ENCODE measurements around the gene IGFBP4. TPM values are rescaled to one million over a fixed set of nuclear protein-coding genes. Genes with fewer than 3 reads are reported as not detected.
A peak's percentile ranks its signal among the peaks of the same experiment; 100 is the strongest.
"Not testable (repeated sequence)": the region's sequence is repeated elsewhere in the genome, so short reads cannot be mapped to it uniquely, and the experiment has no call there.

IGFBP4 gene
- total RNA-seq (111 TPM), polyA plus RNA-seq (488 TPM)

GRCh38 chr17:40443196-40443987 is at the start of gene IGFBP4:
Gene IGFBP4 (plus strand): TSS chr17:40443450. CDS start chr17:40443736, 286 bp downstream.
- Histone ChIP-seq H3K36me3 (ENCODE audit: insufficient read depth) (no peaks in the 10 kb centered on the region), H3K4me1 (ENCODE audit: insufficient read depth) (no peaks in the 10 kb centered on the region), H3K27ac (ENCODE audit: low read depth) (peak within 1 kb of the TSS; percentile 83), H3K4me3 (ENCODE audit: low read depth, low read length) (peak within 1 kb of the TSS; percentile 61)
- WGBS = under 1% methylated on average over 97 of the region's 98 CpGs
- no peak for DNase-seq (ENCODE audit: extremely low spot score)

GRCh38 chr17:40399185-40399584 is 44.1 kb upstream of the IGFBP4 start:
- 50% methylated on average over 4 of the region's 4 CpGs for WGBS
- H3K36me3 ChIP-seq (ENCODE audit: insufficient read depth) = no peaks in the 10 kb centered on the region
- peak; percentile 28 for DNase-seq (ENCODE audit: extremely low spot score)
- no peak overlapping the region for H3K27ac ChIP-seq (ENCODE audit: low read depth)
- no peak overlapping the region for H3K4me3 ChIP-seq (ENCODE audit: low read depth, low read length)
- H3K4me1 ChIP-seq (ENCODE audit: insufficient read depth) = no peaks in the 10 kb centered on the region

GRCh38 chr17:40402668-40403067 is 40.6 kb upstream of the IGFBP4 start:
- 97% methylated on average over 1 of the region's 1 CpG for WGBS
- H3K36me3 ChIP-seq (ENCODE audit: insufficient read depth) = no peaks in the 10 kb centered on the region
- H3K4me3 ChIP-seq (ENCODE audit: low read depth, low read length) = no peak overlapping the region
- DNase-seq (ENCODE audit: extremely low spot score) = no peak
- H3K27ac ChIP-seq (ENCODE audit: low read depth) = no peak overlapping the region
- H3K4me1 ChIP-seq (ENCODE audit: insufficient read depth) = no peaks in the 10 kb centered on the region

GRCh38 chr17:40404003-40404402 is 39.2 kb upstream of the IGFBP4 start:
- DNase-seq (ENCODE audit: extremely low spot score) = no peak
- WGBS = 69% methylated on average over 3 of the region's 3 CpGs
- no peak overlapping the region for H3K4me3 ChIP-seq (ENCODE audit: low read depth, low read length)
- H3K4me1 ChIP-seq (ENCODE audit: insufficient read depth) = no peaks in the 10 kb centered on the region
- H3K36me3 ChIP-seq (ENCODE audit: insufficient read depth) = no peaks in the 10 kb centered on the region
- no peak overlapping the region for H3K27ac ChIP-seq (ENCODE audit: low read depth)

GRCh38 chr17:40407460-40407859 is 35.8 kb upstream of the IGFBP4 start:
- no peak overlapping the region for H3K4me3 ChIP-seq (ENCODE audit: low read depth, low read length)
- no peak overlapping the region for H3K27ac ChIP-seq (ENCODE audit: low read depth)
- no peak for DNase-seq (ENCODE audit: extremely low spot score)
- 97% methylated on average over 3 of the region's 3 CpGs for WGBS
- no peaks in the 10 kb centered on the region for H3K36me3 ChIP-seq (ENCODE audit: insufficient read depth)
- no peaks in the 10 kb centered on the region for H3K4me1 ChIP-seq (ENCODE audit: insufficient read depth)

- not testable (repeated sequence) for H3K4me1 ChIP-seq (ENCODE audit: insufficient read depth); DNase-seq (ENCODE audit: extremely low spot score)
- 94% methylated on average over 4 of the region's 4 CpGs for WGBS
Measured at GRCh38 chr17:40409540-40409939, 33.7 kb upstream of the IGFBP4 start.

GRCh38 chr17:40410082-40410481 is 33.2 kb upstream of the IGFBP4 start:
- Histone ChIP-seq H3K27ac (ENCODE audit: low read depth) (no peak overlapping the region), H3K36me3 (ENCODE audit: insufficient read depth) (no peaks in the 10 kb centered on the region), H3K4me3 (ENCODE audit: low read depth, low read length) (no peak overlapping the region), H3K4me1 (ENCODE audit: insufficient read depth) (no peaks in the 10 kb centered on the region)
- 96% methylated on average over 1 of the region's 1 CpG for WGBS
- DNase-seq (ENCODE audit: extremely low spot score) = no peak

More at GRCh38 chr17:40409540-40409939, 33.7 kb upstream of the IGFBP4 start:
- not testable (repeated sequence) for H3K27ac ChIP-seq (ENCODE audit: low read depth); H3K4me3 ChIP-seq (ENCODE audit: low read depth, low read length); H3K36me3 ChIP-seq (ENCODE audit: insufficient read depth)

GRCh38 chr17:40411821-40412220 is 31.4 kb upstream of the IGFBP4 start:
- H3K4me3 ChIP-seq (ENCODE audit: low read depth, low read length) = no peak overlapping the region
- no peaks in the 10 kb centered on the region for H3K4me1 ChIP-seq (ENCODE audit: insufficient read depth)
- no peak overlapping the region for H3K27ac ChIP-seq (ENCODE audit: low read depth)
- DNase-seq (ENCODE audit: extremely low spot score) = no peak
- WGBS = 96% methylated on average over 4 of the region's 4 CpGs
- no peaks in the 10 kb centered on the region for H3K36me3 ChIP-seq (ENCODE audit: insufficient read depth)

- DNase-seq (ENCODE audit: extremely low spot score) = no peak
- Histone ChIP-seq H3K27ac (ENCODE audit: low read depth) (no peak overlapping the region), H3K4me1 (ENCODE audit: insufficient read depth) (no peaks in the 10 kb centered on the region), H3K36me3 (ENCODE audit: insufficient read depth) (no peaks in the 10 kb centered on the region), H3K4me3 (ENCODE audit: low read depth, low read length) (no peak overlapping the region)
Measured at GRCh38 chr17:40412880-40413279, 30.4 kb upstream of the IGFBP4 start.

- H3K4me1 ChIP-seq (ENCODE audit: insufficient read depth); H3K4me3 ChIP-seq (ENCODE audit: low read depth, low read length); DNase-seq (ENCODE audit: extremely low spot score); H3K36me3 ChIP-seq (ENCODE audit: insufficient read depth); H3K27ac ChIP-seq (ENCODE audit: low read depth): not testable (repeated sequence)
- 82% methylated on average over 4 of the region's 4 CpGs for WGBS
Measured at GRCh38 chr17:40414312-40414711, 28.9 kb upstream of the IGFBP4 start.

- WGBS = 47% methylated on average over 3 of the region's 3 CpGs
- no peak overlapping the region for H3K4me3 ChIP-seq (ENCODE audit: low read depth, low read length)
Measured at GRCh38 chr17:40415390-40415789, 27.9 kb upstream of the IGFBP4 start.

GRCh38 chr17:40416671-40417070 is 26.6 kb upstream of the IGFBP4 start:
- Histone ChIP-seq H3K27ac (ENCODE audit: low read depth) (no peak overlapping the region), H3K36me3 (ENCODE audit: insufficient read depth) (no peaks in the 10 kb centered on the region), H3K4me3 (ENCODE audit: low read depth, low read length) (no peak overlapping the region), H3K4me1 (ENCODE audit: insufficient read depth) (no peaks in the 10 kb centered on the region)
- DNase-seq (ENCODE audit: extremely low spot score) = no peak
- WGBS = 38% methylated on average over 3 of the region's 3 CpGs

More at GRCh38 chr17:40415390-40415789, 27.9 kb upstream of the IGFBP4 start:
- H3K4me1 ChIP-seq (ENCODE audit: insufficient read depth) = no peaks in the 10 kb centered on the region
- no peaks in the 10 kb centered on the region for H3K36me3 ChIP-seq (ENCODE audit: insufficient read depth)
- DNase-seq (ENCODE audit: extremely low spot score) = no peak
- no peak overlapping the region for H3K27ac ChIP-seq (ENCODE audit: low read depth)

- under 1% methylated on average over 21 of the region's 21 CpGs for WGBS
Measured at GRCh38 chr17:40417258-40417608, 26.0 kb upstream of the IGFBP4 start.

GRCh38 chr17:40417609-40418427 is 25.4 kb upstream of the IGFBP4 start, which contains the start of gene TOP2A:
Gene TOP2A (minus strand): TSS chr17:40417896. CDS start chr17:40417791, 105 bp downstream.
- Histone ChIP-seq H3K36me3 (ENCODE audit: insufficient read depth) (no peaks in the 10 kb centered on the region), H3K27ac (ENCODE audit: low read depth) (no peak within 1 kb of the TSS), H3K4me1 (ENCODE audit: insufficient read depth) (no peaks in the 10 kb centered on the region), H3K4me3 (ENCODE audit: low read depth, low read length) (peak within 1 kb of the TSS; percentile 48)
- under 1% methylated on average over 49 of the region's 49 CpGs for WGBS
- peak; percentile 100 for DNase-seq (ENCODE audit: extremely low spot score)

More at GRCh38 chr17:40417258-40417608, 26.0 kb upstream of the IGFBP4 start:
- Histone ChIP-seq H3K4me1 (ENCODE audit: insufficient read depth) (no peaks in the 10 kb centered on the region), H3K36me3 (ENCODE audit: insufficient read depth) (no peaks in the 10 kb centered on the region), H3K27ac (ENCODE audit: low read depth) (no peak overlapping the region), H3K4me3 (ENCODE audit: low read depth, low read length) (peak overlapping the region; percentile 48)
- no peak for DNase-seq (ENCODE audit: extremely low spot score)

All from urinary bladder (tissue), 4 donors.